GM08714 (cell line): ENCODE results near the gene HNRNPLL.

Source experiments
- H3K4me3 ChIP-seq: fragments of 200-500 bp; sonication (Bioruptor generic); 2 replicates; pipeline ENCODE4 v1.5.1; 2014; ENCODE audit warnings: mild to moderate bottlenecking, low read length, inconsistent platforms
- ZNF274 ChIP-seq: IDR thresholded peaks from 2 replicates; pipeline ENCODE4 v1.6.1; 2012; ENCODE audit warnings: mild to moderate bottlenecking, low read depth, low read length

The HNRNPLL gene

GRCh38 chr2:38590053-38590452 is 12.7 kb downstream of the HNRNPLL start:
- H3K4me3 ChIP-seq: no peak overlapping the region
- no peak for TF ChIP-seq ZNF274

GRCh38 chr2:38586931-38587330 is 15.8 kb downstream of the HNRNPLL start:
- no peak for TF ChIP-seq ZNF274
- no peak overlapping the region for H3K4me3 ChIP-seq

GRCh38 chr2:38584881-38585280 is 17.8 kb downstream of the HNRNPLL start:
- no peak overlapping the region for H3K4me3 ChIP-seq
- TF ChIP-seq ZNF274: no peak

- H3K4me3 ChIP-seq: no peak overlapping the region
- TF ChIP-seq ZNF274: no peak
These were observed 18.7 kb downstream of the HNRNPLL start for GRCh38 chr2:38583994-38584393.

- no peak overlapping the region for H3K4me3 ChIP-seq
- TF ChIP-seq ZNF274: no peak
These were observed 19.2 kb downstream of the HNRNPLL start for GRCh38 chr2:38583524-38583923.

GRCh38 chr2:38581193-38582147 is 21.3 kb downstream of the HNRNPLL start:
- no peak overlapping the region for H3K4me3 ChIP-seq
- no peak for TF ChIP-seq ZNF274

- no peak overlapping the region for H3K4me3 ChIP-seq
- TF ChIP-seq ZNF274: no peak
These were observed 22.6 kb downstream of the HNRNPLL start for GRCh38 chr2:38580115-38580636.

GRCh38 chr2:38578832-38579231 is 23.9 kb downstream of the HNRNPLL start:
- no peak overlapping the region for H3K4me3 ChIP-seq
- TF ChIP-seq ZNF274: no peak

GRCh38 chr2:38574278-38574677 is 28.4 kb downstream of the HNRNPLL start:
- TF ChIP-seq ZNF274: no peak
- no peak overlapping the region for H3K4me3 ChIP-seq

- TF ChIP-seq ZNF274: no peak
- no peak overlapping the region for H3K4me3 ChIP-seq
These were observed 30.6 kb downstream of the HNRNPLL start for GRCh38 chr2:38572167-38572566.

GRCh38 chr2:38571193-38571592 is 31.5 kb downstream of the HNRNPLL start:
- no peak overlapping the region for H3K4me3 ChIP-seq
- TF ChIP-seq ZNF274: no peak

- H3K4me3 ChIP-seq: no peak overlapping the region
- TF ChIP-seq ZNF274: no peak
These were observed 33.8 kb downstream of the HNRNPLL start for GRCh38 chr2:38568724-38569436.

- no peak overlapping the region for H3K4me3 ChIP-seq
- TF ChIP-seq ZNF274: no peak
These were observed 37.4 kb downstream of the HNRNPLL start for GRCh38 chr2:38565333-38565732.

GRCh38 chr2:38561691-38562090 is 41.0 kb downstream of the HNRNPLL start:
- H3K4me3 ChIP-seq: no peak overlapping the region
- TF ChIP-seq ZNF274: no peak

GRCh38 chr2:38560092-38560491 is 42.6 kb downstream of the HNRNPLL start:
- TF ChIP-seq ZNF274: no peak
- H3K4me3 ChIP-seq: no peak overlapping the region
